PC-3 (cell line): ENCODE data around the gene EPHA2. TPM values are rescaled to one million over a fixed set of nuclear protein-coding genes. Genes with fewer than 3 reads are reported as not detected.

Experiments
- ATAC-seq: fragments of 200-7000 bp; cut with Tn5 transposase; 2 replicates; pipeline ENCODE4 v1.9.1; 2020; ENCODE audit warnings: mild to moderate bottlenecking, moderate library complexity
- BruUV-seq: library from RNA; stranded (reverse); fragments of 400-500 nt; replicated peaks from 2 replicates; lab custom pipeline; 2021; lab: Mats Ljungman, UMichigan
- CTCF ChIA-PET: fragments of 300-600 bp; sonication (Branson Sonifier 250); formaldehyde crosslinking; loops from one replicate; lab custom pipeline; 2022; ENCODE audit warnings: antibody characterized with exemption; lab: Charles Lee
- POLR2A ChIA-PET: fragments of 300-600 bp; sonication (Branson Sonifier 250); formaldehyde crosslinking; loops from one replicate; lab custom pipeline; 2022; ENCODE audit warnings: antibody characterized with exemption; ENCODE audit not compliant: unreplicated experiment; lab: Charles Lee
- DNase-seq: peaks from one replicate; pipeline ENCODE4 v3.0.0-alpha.2; 2015
- H2AFZ ChIP-seq: fragments of 300-600 bp; sonication (generic); 2 replicates; pipeline ENCODE4 v1.6.0; 2016; ENCODE audit warnings: antibody characterized with exemption, low read length
- H3F3A ChIP-seq: fragments of 300-600 bp; sonication (generic); one replicate; pipeline ENCODE4 v1.6.0; 2017; ENCODE audit warnings: antibody characterized with exemption, low read length, control low read depth, mild to moderate bottlenecking; ENCODE audit not compliant: unreplicated experiment
- H3K27ac ChIP-seq: fragments of 300-600 bp; sonication (generic); 2 replicates; pipeline ENCODE4 v1.5.1; 2016; ENCODE audit warnings: mild to moderate bottlenecking, low read length
- H3K27me3 ChIP-seq: fragments of 300-600 bp; sonication (generic); 2 replicates; pipeline ENCODE4 v1.6.1; 2016; ENCODE audit warnings: low read length, mixed read lengths
- H3K36me3 ChIP-seq: fragments of 300-600 bp; sonication (generic); 2 replicates; pipeline ENCODE4 v1.6.1; 2016; ENCODE audit warnings: low read depth, mixed run types, low read length, mixed read lengths
- H3K4me1 ChIP-seq: fragments of 300-600 bp; sonication (generic); 2 replicates; pipeline ENCODE4 v1.5.1; 2016; ENCODE audit warnings: low read length; ENCODE audit not compliant: insufficient read depth
- H3K4me2 ChIP-seq: fragments of 300-600 bp; sonication (generic); 2 replicates; pipeline ENCODE4 v1.6.0; 2016; ENCODE audit warnings: low read length
- H3K4me3 ChIP-seq: fragments of 300-600 bp; sonication (generic); 2 replicates; pipeline ENCODE4 v1.5.1; 2016; ENCODE audit warnings: mild to moderate bottlenecking, low read length, mixed read lengths
- H3K79me2 ChIP-seq: fragments of 300-600 bp; sonication (generic); 2 replicates; pipeline ENCODE4 v1.6.1; 2017; ENCODE audit warnings: low read length, mixed read lengths
- H3K9ac ChIP-seq: fragments of 300-600 bp; sonication (generic); 2 replicates; pipeline ENCODE4 v1.6.0; 2016; ENCODE audit warnings: mild to moderate bottlenecking, low read length
- H3K9me2 ChIP-seq: fragments of 300-600 bp; sonication (generic); replicated peaks from 2 replicates; pipeline ENCODE4 v1.6.1; 2016; ENCODE audit warnings: mixed run types, low read length, mixed read lengths
- H3K9me3 ChIP-seq: fragments of 300-600 bp; sonication (generic); 2 replicates; pipeline ENCODE4 v1.6.1; 2016; ENCODE audit warnings: low read length, mixed read lengths
- H4K20me1 ChIP-seq: fragments of 300-600 bp; sonication (generic); 2 replicates; pipeline ENCODE4 v1.6.1; 2016; ENCODE audit warnings: low read length, mixed read lengths
- CTCF ChIP-seq: fragments of 300-600 bp; sonication (generic); conservative IDR thresholded peaks from 2 replicates; pipeline ENCODE4 v1.5.1; 2017; ENCODE audit warnings: antibody characterized with exemption, low read depth, mild to moderate bottlenecking, low read length
- EZH2 ChIP-seq: fragments of 300-600 bp; sonication (generic); IDR thresholded peaks from one replicate; pipeline ENCODE4 v1.6.1; 2017; ENCODE audit warnings: antibody characterized with exemption, mild to moderate bottlenecking, low read length; ENCODE audit not compliant: unreplicated experiment
- EZH2phosphoT487 ChIP-seq: fragments of 300-600 bp; sonication (generic); IDR thresholded peaks from 2 replicates; pipeline ENCODE4 v1.6.1; 2018; ENCODE audit warnings: mild to moderate bottlenecking, antibody characterized with exemption, low read length, borderline replicate concordance
- intact Hi-C: fragments of 100-400 bp; cut with micrococcal nuclease; formaldehyde crosslinking; loops from 2 replicates; pipeline ENCODE4 v1.9.0; 2023
- total RNA-seq: library from RNA; depleted of rRNA; stranded (reverse); fragments of >200 nt; gene quantifications from 2 replicates; pipeline ENCODE4 v1.2.3, GENCODE V29; 2014

The EPHA2 gene
- total RNA-seq, 1 experiment from 2014 or later = 459 TPM

- Histone ChIP-seq H3K4me3 (peak overlapping the region; percentile 40; the same call in 1 of the 2 replicates), H3F3A (peaks cover 6% of the 10 kb centered on the region), H3K36me3 (no peaks in the 10 kb centered on the region), H3K4me1 (peaks cover 93% of the 10 kb centered on the region), H3K4me2 (peak overlapping the region; percentile 74), H3K27me3 (no peaks in the 10 kb centered on the region), H3K79me2 (peaks cover 45% of the 10 kb centered on the region), H4K20me1 (no peaks in the 10 kb centered on the region), H2AFZ (0 out of 2 replicates have a peak overlapping the region, but pooled peaks have one; percentile 18), H3K9me2 (no peaks in the 10 kb centered on the region), H3K27ac (peak overlapping the region; percentile 91), H3K9me3 (no peaks in the 10 kb centered on the region), H3K9ac (peak overlapping the region; percentile 64)
- intact Hi-C loops = no loop called here
- ChIA-PET POLR2A (interaction anchor here (0.6 kb wide), 1 partner anchor 31 kb away, joined by 6 read pairs; no protein-coding TSS in a partner anchor), CTCF (no interaction called here)
- peak; percentile 90 for DNase-seq
- no TSS peak for BruUV-seq
- TF ChIP-seq EZH2phosphoT487 (no peak), EZH2 (no peak), CTCF (no peak)
- ATAC-seq = peak; percentile 30
Measured at GRCh38 chr1:16175610-16176553, 20.0 kb upstream of the EPHA2 start.

- Histone ChIP-seq H3K36me3 (no peaks in the 10 kb centered on the region), H3K4me3 (no peak overlapping the region), H4K20me1 (no peaks in the 10 kb centered on the region), H3K79me2 (peaks cover 42% of the 10 kb centered on the region), H3K27me3 (no peaks in the 10 kb centered on the region), H3K27ac (peak overlapping the region; percentile 91), H3K9me2 (no peaks in the 10 kb centered on the region), H3K4me2 (peak overlapping the region; percentile 74; the same call in 1 of the 2 replicates), H3K9me3 (no peaks in the 10 kb centered on the region), H3K4me1 (peaks cover 85% of the 10 kb centered on the region), H3K9ac (peak overlapping the region; percentile 64), H3F3A (peaks cover 6% of the 10 kb centered on the region), H2AFZ (no peak overlapping the region)
- ChIA-PET POLR2A (interaction anchor here (1.1 kb wide), 1 partner anchor 18 kb away, joined by 3 read pairs; no protein-coding TSS in a partner anchor), CTCF (no interaction called here)
- TF ChIP-seq EZH2phosphoT487 = no peak
- TF ChIP-seq CTCF = no peak
- TF ChIP-seq EZH2 = no peak
- intact Hi-C loops = no loop called here
- ATAC-seq (no peak), DNase-seq (no peak)
- BruUV-seq = no TSS peak
Measured at GRCh38 chr1:16174886-16175598, 19.2 kb upstream of the EPHA2 start.
